Smooth muscle cell of the brain vasculature (primary cell): Measurements from ENCODE around the gene SEC14L3.

ENCODE experiments used
- DNase-seq: peaks from one replicate; pipeline ENCODE4 v3.0.0-alpha.2; 2012; ENCODE audit warnings: low read depth, low spot score

Gene SEC14L3

DNA sequence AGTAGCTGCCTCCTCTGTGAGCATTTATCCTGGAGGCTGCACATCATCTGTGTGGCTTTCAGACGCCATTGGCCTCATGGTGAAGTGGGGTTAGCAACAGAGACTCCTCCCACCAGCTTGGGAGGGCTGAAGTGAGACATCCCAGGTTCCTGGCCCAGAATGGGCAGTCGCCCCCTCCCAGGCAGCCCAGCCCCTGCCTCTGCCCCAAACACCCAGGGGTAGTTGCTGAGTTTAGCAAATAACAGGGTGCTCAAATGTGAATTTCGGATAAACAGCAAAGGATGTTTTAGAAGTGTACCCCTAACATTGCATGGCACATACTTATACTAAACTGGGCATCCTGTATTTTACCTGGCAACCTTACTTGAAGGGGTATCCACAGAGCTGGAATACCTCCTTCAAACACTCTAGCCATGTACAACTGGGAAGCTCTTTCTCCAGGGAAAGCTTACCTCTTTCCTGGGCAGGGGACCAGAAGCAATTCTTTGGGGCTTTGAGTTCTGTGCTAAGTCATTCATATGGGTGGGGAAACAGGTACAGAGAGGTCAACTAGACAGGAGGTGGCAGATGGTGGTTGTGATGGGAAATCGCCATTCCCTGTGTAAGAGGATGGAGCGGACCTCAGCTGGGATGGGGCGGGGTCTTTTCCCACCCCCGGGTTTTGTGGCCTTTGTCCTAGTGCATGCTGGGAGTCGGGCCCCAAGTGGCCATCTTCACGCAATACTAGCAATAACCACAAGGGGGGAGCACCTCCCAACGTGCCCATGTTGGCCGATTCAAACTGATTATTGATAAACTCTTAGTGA is 27.0 kb downstream of the SEC14L3 start:
- no peak for DNase-seq

DNA sequence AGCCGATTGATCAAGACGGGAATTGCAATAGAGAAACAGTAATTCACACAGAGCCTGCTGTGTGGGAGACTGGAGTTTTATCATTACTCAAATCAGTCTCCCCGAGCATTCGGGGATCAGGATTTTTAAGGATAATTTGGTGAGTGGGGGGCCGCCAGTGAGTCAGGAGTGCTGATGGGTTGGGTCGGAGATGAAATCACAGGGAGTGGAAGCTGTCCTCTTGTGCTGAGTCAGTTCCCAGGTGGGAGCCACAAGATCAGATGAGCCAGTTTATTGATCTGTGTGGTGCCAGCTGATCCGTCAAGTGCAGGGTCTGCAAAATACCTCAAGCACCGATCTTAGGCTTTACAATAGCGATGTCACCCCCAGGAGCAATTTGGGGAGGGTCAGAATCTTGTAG is 30.7 kb downstream of the SEC14L3 start:
- no peak for DNase-seq

DNA sequence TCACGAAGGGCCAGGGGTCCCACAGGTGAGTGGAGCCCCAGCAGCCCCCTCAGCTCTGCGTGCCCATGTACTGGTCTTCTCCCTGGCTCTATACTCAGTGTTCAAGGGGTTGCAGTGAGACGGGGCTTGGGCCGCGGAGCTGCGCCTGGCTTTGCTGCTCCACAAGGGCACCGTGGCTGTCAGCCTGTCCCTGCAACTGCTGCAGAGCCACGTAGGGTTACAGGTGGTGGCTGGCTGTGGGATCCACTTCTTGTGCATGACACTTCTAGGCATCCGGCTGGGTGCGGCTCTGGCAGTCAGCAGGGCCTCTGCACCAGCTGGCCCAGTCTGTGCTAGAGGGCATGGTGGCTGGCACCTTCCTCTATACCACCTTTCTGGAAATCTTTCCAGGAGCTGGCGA is 32.0 kb downstream of the SEC14L3 start:
- DNase-seq: no peak

DNA sequence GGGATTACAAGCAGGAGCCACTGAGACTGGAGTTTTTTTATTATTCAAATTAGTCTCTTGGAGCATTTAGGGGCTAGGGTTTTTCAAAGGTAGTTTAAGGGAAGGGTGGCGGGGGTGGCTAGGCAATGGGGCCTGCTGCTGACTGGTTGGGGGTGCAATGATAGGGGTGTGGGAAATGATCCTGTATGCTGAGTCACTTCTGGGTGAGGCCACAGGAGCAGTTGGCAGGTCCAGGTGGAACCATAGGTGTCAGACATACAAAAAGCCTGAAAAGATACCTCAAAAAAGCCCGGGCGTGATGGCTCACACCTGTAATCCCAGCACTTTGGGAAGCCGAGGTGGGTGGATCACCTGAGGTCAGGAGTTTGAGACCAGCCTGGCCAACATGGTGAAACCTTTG is 32.6 kb downstream of the SEC14L3 start:
- DNase-seq: no peak

DNA sequence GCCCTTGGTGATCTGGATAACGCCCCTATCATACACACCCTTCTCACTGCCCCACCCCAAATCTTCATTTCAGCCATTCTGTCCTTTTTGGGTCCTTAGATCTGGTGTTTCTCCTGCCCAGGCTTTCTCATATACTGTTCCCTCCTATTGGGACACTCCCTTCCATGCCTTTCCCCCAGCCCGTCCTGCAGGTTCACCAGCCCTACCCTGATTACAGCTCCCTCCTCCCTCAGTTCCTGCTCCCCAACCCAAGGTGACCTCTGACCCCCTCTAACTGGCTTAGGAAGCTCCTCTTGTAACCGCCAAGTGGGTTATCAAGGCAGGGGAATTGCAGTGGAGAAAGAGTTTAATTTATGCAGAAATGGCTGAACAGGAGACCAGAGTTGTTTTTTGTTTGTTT is 33.3 kb downstream of the SEC14L3 start:
- no peak for DNase-seq

DNA sequence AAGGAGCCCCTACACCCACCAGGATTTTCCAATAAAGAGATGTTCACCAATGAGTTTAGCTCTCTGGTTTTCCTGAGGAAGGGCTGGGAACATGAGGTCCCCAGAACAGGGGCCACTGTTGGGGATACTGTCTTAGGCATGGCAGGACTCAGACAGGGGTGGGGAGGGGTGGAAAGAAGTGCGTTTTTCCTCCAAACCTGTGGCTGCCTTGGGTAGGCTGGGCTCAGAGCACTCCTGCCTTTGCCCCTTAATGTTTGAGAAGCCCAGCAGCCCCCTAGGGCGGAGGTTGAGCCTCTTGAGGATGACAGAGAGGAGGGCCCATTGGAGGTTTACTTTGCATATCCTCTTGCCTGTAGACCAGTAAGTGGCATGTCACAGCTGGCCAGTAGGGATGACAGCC is 35.6 kb downstream of the SEC14L3 start:
- no peak for DNase-seq

DNA sequence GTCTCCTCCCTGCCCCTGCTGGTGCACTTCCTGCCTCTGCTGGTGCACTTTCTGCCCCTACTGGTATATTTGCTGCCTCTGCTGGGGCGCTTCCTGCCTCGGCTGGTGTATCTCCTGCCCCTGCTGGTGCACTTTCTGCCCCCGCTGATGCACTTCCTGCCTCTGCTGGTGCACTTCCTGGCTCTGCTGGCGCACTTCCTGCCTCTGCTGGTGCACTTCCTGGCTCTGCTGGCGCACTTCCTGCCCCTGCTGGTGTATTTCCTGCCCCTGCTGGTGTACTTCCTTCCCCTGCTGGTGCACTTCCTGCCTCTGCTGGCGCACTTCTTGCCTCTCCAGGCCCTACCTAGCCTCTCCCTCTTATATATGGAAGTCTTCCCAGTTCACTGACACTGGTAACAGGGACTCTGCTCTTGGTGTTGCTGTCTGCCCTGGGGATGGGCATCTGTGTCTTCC is 36.1 kb downstream of the SEC14L3 start:
- no peak for DNase-seq

DNA sequence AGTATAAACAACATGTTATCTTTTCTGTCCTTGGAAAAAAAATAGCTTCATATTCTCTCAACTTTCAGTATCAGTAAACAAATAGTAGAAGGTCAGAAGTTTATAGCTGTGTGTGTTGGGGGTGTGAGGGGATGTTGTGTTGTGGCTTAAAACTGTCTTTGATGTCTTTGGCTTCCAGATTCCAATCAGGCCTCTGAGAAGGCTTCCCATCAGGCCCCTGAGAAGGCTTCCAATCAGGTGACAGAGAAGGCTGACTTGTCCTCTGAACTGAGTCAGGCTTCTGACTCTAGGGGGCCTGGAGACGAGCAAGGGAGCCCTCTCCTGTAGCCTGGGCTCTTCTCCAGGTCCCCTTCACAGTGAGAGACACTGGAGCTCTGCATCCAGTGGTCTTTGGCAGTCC is 37.0 kb downstream of the SEC14L3 start:
- no peak for DNase-seq

DNA sequence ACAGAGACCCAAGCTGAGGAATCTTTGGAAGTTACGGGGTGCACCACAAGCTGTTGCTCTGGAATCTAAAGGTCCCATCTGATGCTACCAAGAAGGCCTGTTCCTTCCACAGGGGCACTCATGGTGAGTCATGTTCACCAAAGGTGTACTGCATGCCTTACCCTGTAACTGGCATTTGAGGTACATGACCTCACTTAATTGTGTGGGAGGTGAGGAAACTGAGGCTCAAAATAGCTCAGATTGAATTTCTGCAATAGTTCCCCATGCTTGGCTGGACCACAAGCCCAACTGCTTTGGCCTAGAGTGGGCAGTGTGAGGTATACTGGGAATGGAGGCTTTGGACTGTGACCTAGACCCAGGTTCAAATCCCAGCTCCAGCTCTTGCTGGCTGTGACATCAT is 38.0 kb downstream of the SEC14L3 start:
- DNase-seq: no peak

DNA sequence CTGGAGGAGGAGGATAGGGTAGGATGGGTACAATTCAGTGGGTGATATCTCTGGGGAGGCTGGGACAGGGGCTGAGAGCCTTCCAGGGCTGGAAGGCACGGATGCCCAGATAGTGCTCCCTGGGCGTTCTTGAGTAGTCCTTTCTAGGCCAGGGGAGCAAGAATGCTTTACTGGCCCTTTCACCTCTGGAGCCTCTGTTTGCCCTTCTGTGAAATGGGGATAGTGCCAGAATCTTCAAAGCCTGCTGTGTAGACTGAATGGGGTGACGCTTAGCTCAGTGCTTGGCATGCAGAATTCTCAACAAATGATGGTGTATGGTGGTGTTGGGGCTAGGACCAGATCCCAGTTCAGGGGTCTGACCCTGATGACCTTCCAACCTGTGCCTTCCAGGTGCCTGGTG is 38.6 kb downstream of the SEC14L3 start:
- no peak for DNase-seq

DNA sequence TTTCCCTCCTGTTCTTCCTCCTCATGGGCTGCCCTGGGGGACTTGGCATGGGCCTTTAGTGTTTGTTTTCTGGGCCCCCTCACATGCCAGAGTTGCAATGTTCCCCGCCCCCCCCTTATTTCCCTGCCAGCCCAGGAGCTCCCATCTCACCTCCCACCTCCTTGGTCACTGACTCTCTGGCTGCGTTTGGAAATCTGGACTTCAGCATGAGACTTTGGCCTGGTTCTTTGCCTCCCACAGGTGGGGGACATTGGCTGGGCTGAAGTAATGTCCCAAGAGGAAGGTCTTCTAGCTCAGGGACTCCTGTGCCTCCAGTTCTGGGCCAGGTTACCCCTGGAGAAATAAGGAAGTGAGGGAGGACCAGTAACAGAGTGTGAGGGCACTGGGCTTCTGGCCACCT is 39.3 kb downstream of the SEC14L3 start:
- DNase-seq: no peak

DNA sequence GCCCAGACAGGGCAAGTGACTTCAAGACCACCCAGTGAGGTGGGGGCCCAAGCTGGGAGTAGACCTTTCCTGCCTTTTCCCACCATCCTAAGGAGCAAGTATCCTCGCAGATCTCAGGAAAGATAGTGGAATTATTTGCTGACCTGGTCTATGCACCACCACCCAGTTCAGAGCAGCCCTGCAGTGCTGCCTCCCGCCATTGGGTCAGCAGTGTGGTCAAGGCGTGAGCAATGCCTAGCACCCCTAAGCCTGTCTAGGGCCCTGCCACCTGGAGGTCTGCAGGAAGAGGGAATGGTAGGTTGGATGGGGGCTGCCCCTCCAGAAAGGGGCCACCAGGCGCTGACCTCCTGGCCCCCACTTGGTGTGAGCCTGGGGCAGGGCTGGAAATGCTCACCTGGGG is 39.7 kb downstream of the SEC14L3 start:
- no peak for DNase-seq

DNA sequence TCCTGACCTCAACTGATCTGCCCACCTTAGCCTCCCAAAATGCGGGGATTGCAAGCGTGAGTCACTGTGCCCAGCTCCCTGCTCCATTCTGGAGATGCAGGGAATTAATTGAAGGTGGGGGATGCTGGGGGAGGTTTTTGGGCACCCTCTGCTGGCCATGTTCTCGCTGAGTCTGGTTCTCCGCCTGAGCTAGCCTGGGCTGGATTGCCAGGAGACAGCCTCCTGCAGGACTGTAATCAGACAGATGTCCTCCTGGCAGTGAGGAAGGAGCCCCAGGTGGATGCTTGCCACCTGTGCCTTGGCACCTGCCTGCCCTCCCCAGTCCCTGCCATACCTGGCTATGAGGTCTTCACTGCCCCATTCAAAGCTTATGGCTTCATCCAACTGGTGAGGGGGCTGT is 40.9 kb downstream of the SEC14L3 start:
- DNase-seq: no peak

DNA sequence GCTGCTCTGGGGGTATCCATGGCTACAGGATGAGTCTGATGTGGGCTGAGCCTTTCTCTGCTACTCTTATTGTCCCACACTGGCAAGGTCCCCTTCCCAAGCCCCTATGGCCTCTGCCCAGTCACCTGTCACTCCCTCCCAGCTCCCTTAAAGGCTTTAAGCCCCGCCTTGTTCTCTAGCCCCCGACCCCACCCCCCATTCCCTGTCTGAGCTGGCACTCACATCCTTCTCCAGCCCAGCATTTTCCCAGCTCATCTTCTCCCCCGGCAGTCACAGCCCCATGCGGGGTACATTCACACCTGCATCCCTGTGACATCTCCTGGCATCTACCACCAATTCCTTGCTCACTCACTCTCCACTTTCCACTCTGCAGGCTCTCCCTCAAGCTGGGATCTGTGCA is 41.9 kb downstream of the SEC14L3 start:
- DNase-seq: no peak

DNA sequence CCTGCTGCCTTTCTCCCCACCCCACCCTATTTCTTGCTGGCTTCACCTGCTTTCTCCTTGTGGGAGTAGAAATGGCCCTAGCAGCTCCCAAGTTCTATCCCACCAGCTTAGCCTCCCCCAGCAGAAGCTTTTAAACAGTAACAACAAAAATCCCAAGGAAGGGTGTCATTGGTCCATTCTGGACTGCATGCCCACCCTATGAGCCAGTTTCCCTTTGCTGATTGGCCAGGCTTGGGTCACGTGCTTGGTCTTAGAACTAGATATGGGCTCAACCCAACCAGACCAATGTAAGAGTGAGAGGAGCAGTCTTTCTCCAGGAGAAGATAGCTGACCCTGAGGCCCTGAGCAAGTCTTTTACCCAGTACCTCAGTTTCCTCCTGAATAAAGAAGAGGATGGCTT is 43.9 kb downstream of the SEC14L3 start:
- no peak for DNase-seq

DNA sequence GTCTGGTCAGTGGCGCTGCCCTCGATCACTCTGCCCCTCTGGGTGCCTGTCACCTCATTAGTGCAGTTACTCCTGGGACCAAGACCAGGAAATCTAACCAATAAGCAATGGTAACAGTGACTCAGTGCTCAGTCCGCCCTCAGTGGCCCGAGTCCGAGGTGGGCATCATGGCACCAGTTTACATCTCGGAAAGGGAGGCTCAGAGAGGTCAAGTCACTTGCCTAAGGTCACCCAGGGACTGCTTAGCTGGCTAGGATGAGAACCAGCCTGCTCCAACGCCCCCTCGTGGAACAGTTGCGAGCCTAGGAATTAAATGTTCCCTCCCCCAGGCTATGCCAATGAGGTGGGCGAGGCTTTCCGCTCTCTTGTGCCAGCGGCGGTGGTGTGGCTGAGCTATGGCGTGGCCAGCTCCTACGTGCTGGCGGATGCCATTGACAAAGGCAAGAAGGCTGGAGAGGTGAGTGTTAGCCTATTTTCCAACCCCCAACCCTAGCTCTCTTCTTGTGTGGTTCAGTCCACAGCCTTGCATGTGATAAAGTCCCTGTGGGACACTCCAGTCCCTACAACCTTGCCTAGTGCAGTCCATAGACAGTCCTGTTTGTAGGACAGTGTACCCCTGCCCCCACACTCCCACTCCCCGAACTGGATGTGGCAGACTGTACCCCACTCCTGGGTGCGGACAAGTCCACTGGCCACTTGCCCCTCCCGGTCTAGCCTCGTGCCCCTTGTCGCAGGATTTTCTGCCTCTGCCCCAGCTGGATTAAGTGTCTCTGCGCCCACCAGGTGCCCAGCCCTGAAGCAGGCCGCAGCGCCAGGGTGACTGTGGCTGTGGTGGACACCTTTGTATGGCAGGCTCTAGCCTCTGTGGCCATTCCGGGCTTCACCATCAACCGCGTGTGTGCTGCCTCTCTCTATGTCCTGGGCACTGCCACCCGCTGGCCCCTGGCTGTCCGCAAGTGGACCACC is 45.1 kb downstream of the SEC14L3 start:
- DNase-seq: no peak

DNA sequence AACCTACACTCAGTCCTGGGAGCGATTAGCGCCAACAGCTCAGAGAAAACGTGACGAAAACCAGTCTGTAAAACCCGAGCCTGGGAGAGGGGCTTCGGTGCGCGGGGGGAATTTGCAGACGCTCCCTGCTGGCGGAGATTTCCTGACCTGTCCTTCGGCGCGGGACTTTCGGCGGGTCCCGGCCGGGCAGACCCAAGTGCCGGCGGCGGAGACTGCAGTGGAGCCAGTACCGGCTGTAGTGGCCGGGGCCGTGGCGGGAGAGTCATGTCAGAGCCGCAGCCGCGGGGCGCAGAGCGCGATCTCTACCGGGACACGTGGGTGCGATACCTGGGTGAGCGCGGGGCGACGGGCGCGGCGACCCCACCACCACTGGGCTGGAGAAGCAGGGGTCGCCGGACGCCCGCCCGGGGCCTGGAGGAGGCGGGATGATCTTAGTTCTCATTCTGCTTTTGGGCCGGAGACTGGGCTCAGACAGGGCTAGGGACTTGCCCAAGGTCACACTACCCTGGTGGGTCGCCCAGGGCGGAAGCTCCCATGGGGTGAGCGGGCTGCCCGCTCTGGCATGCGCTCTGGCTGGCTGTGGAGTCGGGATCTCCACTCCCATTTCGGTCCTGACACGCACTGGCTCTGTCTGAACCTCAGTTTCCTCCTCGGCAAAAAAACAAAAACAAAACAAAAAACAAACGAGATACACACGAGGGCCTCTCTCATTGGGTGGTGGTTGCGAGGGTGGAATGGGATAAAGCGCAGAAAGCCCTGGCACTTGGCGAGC is 46.0 kb downstream of the SEC14L3 start, which contains the start of gene MTFP1:
Gene MTFP1, plus strand, starts transcription at position 153 of the 772 bp plus-strand sequence. Its CDS starts 112 bp downstream, at position 265.
- DNase-seq: no peak

DNA sequence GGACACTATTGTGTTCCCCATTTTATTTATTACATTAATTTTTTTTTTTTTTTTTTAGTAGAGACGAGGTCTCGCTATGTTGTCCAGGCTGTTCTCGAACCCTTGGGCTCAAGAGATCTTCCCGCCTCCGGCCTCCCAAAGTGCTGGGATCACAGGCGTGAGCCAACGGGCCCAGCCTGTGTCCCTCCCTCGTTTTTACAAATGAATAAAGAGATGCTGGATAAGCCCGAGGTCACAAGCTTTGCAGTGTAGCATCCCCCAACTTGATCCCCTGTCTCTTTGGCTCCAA is 46.5 kb downstream of the SEC14L3 start:
- no peak for DNase-seq

DNA sequence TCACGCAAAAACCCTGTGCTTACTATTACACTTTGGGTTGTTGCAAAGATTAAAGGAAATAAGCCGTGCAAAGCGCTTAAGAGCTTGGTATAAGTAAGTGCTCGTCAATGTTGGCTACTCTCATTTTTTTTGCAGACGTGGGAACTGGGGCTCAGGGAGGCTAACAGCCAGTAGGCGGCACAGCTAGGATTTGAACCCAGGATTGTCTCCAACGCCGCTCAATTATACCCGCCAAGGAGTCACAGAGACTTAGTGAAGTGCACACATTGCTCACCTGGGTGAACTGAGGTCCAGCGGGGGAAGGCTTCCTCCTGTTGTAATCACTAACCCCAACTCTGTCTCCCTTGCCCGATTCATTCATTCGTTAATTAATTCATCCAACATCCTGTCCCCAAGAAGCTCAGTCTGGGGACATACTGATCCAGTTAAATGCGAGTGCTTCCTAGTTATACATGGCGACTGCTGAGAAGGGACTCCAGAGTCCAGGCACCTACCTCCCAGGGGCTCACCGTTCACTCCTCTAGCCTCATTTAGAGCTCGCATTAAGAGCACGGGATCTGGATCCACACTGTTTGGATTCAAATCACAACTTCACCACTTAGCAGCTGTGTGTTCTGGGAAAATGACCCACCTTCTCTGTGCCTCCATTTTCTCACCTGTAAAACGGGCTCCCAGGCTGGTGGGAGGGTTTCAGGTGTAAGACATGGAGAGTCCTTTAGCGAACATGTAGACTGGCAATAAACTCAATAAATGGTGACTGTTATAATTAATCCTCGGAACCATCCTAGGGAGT is 47.1 kb downstream of the SEC14L3 start:
- DNase-seq: no peak

DNA sequence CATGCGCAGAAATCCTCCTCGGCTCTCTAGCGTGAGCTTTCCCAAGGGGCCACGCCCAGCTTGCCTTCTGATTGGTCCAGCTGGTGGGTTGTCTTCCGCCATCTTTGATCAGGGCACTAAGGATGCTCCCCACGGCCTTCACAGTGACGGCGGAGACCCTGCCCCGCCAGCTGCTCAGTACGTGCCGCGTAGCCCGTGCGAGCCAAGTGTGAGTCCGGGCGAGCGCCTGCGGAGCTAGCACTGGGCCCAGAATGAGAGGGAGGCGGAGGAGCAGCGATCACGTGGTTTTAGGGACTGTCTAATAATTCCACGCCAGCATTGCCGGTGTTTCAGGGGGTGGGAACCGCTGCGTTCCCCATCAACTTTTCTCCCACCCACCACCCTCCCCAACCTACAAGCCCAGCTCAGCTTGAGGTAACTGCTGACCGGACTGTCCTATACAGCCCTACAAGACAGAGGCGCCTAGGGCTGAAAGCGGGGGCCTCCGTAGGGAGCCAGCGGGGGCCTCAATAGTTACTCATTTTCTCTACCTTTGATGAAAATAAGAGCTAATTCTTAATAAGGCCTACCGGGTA is 47.8 kb downstream of the SEC14L3 start:
- peak; percentile 99 for DNase-seq
